WI38 (cell line): Measurements from ENCODE around the gene ROBO2.

Experiments
- H3K4me3 ChIP-seq: 2 replicates; pipeline ENCODE4 v1.5.1; 2011; ENCODE audit warnings: low read depth, mild to moderate bottlenecking, control low read depth, low read length
- TF ChIP-seq, protein P1 (sequence below): IDR thresholded peaks from 2 replicates; pipeline ENCODE4 v1.5.1; 2012; ENCODE audit warnings: low read depth, mild to moderate bottlenecking, control low read depth, low read length

ROBO2 gene

DNA sequence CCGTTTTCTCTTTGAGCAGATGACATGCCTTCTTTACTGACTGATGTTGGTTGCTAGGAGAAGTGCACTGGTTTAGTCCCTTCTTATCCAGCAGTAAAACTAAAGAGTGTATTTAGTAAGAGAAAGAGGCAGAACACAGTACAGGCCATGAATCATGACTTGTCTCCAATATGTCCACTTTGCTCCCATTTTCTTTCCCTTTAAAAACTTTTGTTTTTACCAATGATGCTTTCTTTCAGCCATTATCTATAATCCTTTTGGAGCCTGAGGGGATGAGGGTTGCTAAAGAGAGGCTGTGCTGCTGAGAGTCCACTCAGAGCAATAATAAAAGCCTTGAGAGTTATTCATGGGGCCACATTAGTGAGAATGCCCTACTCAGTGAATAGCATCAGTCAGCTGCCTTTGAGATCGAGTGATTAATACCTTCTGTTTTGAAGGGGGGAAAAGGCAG, 12.2 kb downstream of the ROBO2 start:
- TF ChIP-seq, protein P1, sequence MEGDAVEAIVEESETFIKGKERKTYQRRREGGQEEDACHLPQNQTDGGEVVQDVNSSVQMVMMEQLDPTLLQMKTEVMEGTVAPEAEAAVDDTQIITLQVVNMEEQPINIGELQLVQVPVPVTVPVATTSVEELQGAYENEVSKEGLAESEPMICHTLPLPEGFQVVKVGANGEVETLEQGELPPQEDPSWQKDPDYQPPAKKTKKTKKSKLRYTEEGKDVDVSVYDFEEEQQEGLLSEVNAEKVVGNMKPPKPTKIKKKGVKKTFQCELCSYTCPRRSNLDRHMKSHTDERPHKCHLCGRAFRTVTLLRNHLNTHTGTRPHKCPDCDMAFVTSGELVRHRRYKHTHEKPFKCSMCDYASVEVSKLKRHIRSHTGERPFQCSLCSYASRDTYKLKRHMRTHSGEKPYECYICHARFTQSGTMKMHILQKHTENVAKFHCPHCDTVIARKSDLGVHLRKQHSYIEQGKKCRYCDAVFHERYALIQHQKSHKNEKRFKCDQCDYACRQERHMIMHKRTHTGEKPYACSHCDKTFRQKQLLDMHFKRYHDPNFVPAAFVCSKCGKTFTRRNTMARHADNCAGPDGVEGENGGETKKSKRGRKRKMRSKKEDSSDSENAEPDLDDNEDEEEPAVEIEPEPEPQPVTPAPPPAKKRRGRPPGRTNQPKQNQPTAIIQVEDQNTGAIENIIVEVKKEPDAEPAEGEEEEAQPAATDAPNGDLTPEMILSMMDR: no peak
- H3K4me3 ChIP-seq: no peak overlapping the region

- TF ChIP-seq, protein P1: no peak
- no peak overlapping the region for H3K4me3 ChIP-seq
Measured at GRCh38 chr3:77052733-77053670, 13.1 kb downstream of the ROBO2 start.

DNA sequence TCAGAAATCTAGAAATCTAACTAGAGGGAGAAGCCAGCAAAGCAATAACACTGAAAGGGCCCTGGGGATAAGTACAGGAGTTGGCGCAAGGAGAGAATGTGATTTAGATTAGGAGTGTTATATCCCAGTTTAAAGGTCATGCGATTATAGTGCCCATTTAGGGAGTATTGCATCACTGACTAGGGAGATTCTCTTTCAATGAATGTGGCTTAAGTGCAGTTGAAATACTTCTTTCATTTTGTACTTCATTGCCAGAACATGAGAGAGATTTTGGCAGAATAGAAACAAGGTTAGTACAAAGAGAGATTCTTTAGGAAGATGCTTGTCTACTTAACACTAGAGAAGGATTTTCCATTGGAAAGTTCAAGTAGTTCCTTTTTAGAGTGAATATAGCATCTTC, 13.9 kb downstream of the ROBO2 start:
- TF ChIP-seq, protein P1: no peak
- no peak overlapping the region for H3K4me3 ChIP-seq

- no peak overlapping the region for H3K4me3 ChIP-seq
- TF ChIP-seq, protein P1: no peak
Measured at GRCh38 chr3:77055841-77056341, 16.0 kb downstream of the ROBO2 start.

DNA sequence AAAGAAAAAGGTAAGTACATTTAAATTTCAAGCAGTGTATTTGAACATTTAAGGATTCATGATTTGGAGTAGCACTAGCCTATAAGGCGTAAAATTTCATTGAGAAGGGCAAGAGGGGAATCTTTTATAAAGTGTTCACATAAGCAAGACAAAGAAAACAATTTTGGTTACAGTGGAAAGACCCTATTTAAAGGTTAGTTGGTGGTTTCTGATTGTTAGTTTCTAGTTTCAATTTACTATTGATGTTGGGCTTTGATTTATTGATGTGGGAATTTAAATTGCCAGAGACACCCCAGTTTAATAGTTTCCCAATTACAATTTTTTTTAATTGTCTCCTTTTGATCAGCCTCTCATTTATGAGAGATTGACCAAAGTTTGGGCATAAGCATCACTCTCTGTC, 19.5 kb downstream of the ROBO2 start:
- TF ChIP-seq, protein P1: no peak
- no peak overlapping the region for H3K4me3 ChIP-seq

DNA sequence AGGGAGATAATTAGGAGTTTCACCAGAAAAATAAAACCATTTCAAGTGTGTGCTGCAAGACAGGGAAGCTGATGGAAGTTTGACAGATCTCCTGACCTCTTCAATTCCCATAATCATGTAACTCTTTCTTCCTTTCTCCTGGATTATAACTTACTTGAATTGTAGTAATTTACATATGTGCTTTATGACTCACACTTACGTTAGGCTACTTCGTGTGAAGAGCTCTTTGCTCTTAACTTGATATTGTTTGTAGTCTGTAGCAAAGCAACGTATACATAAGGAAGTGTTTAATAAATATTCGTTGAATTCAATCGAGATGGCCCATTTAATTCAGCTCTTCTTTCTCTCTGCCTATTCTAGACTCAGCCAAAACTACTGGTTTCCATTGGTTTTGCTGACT, 23.5 kb downstream of the ROBO2 start:
- no peak overlapping the region for H3K4me3 ChIP-seq
- TF ChIP-seq, protein P1: no peak

DNA sequence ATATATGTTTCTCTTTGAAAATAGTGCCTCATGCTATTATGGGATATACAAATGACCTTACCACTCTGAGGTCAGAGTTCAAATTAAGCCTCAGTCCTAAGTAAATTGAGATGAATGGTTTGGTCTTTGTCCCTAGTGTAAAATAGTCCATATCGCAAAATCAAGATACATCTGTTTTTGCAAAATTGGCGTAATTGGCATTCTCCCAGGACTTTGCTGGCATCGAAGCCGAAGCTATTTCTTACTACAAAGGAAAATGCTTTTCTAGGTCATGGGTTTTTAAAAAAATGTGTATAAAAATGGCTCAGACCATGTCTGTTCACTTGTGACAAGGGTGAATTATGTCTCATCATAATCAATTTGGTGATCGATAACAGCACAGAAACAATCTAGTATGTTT, 25.9 kb downstream of the ROBO2 start:
- TF ChIP-seq, protein P1: no peak
- no peak overlapping the region for H3K4me3 ChIP-seq
